ENCODE results near the gene DZIP3. TPM values are rescaled to one million over a fixed set of nuclear protein-coding genes. Genes with fewer than 3 reads are reported as not detected.

Gene DZIP3
- total and polyA plus RNA-seq, 10 of the 15 experiments (the other 5 are each of a cell fraction or from before 2014, with no cell fraction given): 4.3 to 15.6 (median 9.2) TPM

- H4K20me1 ChIP-seq (ENCODE audit: control insufficient read depth, insufficient read depth): no peaks in the 10 kb centered on the region
- TF ChIP-seq SREBF2 (IDR thresholded peaks at IDR 0.05; ENCODE audit: low read length) (no peak), PKNOX1 (IDR thresholded peaks at IDR 0.05) (no peak)
- H3K79me2 ChIP-seq (ENCODE audit: control insufficient read depth, insufficient read depth, low read length): no peaks in the 10 kb centered on the region
- intact Hi-C loops (cut with micrococcal nuclease; ENCODE audit: unreplicated experiment) (no loop called here), in situ Hi-C loops (cut with MboI) (no loop called here)
- ChIA-PET POLR2A (no interaction called here), RAD21 (ENCODE audit: unreplicated experiment) (interaction anchor here (1.9 kb wide), 1 partner anchor 14 kb away, joined by 6 read pairs; no protein-coding TSS in a partner anchor), CTCF (no interaction called here), SMC1A (ENCODE audit: uncharacterized antibody, unreplicated experiment) (interaction anchor here (1.0 to 1.1 kb wide), 3 partner anchors 15 to 32 kb away, joined by 3 to 4 read pairs (median 3); no protein-coding TSS in a partner anchor)
- no peaks in the 10 kb centered on the region for H3K9me3 ChIP-seq (replicated peaks; ENCODE audit: control insufficient read depth, insufficient read depth, low read length)
- H3K4me3 ChIP-seq: no peak overlapping the region
- DNase-seq (ENCODE audit: low read depth, low spot score) (no peak), ATAC-seq (no peak), FAIRE-seq (no peak)
- H3K36me3 ChIP-seq (ENCODE audit: control insufficient read depth in 2 of 2, insufficient read depth in 2 of 2, low read length in 1 of 2): peaks cover 0 to 5% of the 10 kb centered on the region in 2 experiments; a peak in 3 of 4 replicates
- 100% methylated on average over 1 of the region's 1 CpG for WGBS (ENCODE audit: insufficient coverage, insufficient replicate concordance, low lambda C conversion rate, missing lambda C conversion rate)
- no TSS peak for BruUV-seq (replicated peaks)
- no peak overlapping the region for H3K4me2 ChIP-seq (ENCODE audit: control insufficient read depth, insufficient read depth)
- no peaks in the 10 kb centered on the region for H3K4me1 ChIP-seq (ENCODE audit: control insufficient read depth, insufficient read depth, low read length)
- no peak overlapping the region for H2AFZ ChIP-seq (ENCODE audit: control insufficient read depth, low read depth, low read length)
- H3K27me3 ChIP-seq (replicated peaks in 1 of 2; ENCODE audit: control insufficient read depth in 2 of 2, insufficient read depth in 2 of 2, low read length in 1 of 2): no peaks in the 10 kb centered on the region
- no peak overlapping the region for H3K9ac ChIP-seq (ENCODE audit: control insufficient read depth, insufficient read depth, low read length)
- H3K27ac ChIP-seq (ENCODE audit: control insufficient read depth, insufficient read depth): no peak overlapping the region
Measured at GRCh38 chr3:108566599-108566998, 22.9 kb upstream of the DZIP3 start.

GRCh38 chr3:108569336-108569735, 20.2 kb upstream of the DZIP3 start:
- CTCF ChIA-PET: interaction anchor here (0.8 kb wide), 1 partner anchor 20 kb away, joined by 3 read pairs; the partner anchor contains the start of genes CIP2A and DZIP3
- BruUV-seq (replicated peaks): no TSS peak
- Histone ChIP-seq H3K4me2 (ENCODE audit: control insufficient read depth, insufficient read depth) (no peak overlapping the region), H3K9ac (ENCODE audit: control insufficient read depth, insufficient read depth, low read length) (no peak overlapping the region), H3K27me3 (replicated peaks in 1 of 2; ENCODE audit: control insufficient read depth in 2 of 2, insufficient read depth in 2 of 2, low read length in 1 of 2) (no peaks in the 10 kb centered on the region), H3K4me1 (ENCODE audit: control insufficient read depth, insufficient read depth, low read length) (no peaks in the 10 kb centered on the region), H2AFZ (ENCODE audit: control insufficient read depth, low read depth, low read length) (no peak overlapping the region), H3K4me3 (no peak overlapping the region), H3K79me2 (ENCODE audit: control insufficient read depth, insufficient read depth, low read length) (no peaks in the 10 kb centered on the region), H3K9me3 (replicated peaks; ENCODE audit: control insufficient read depth, insufficient read depth, low read length) (no peaks in the 10 kb centered on the region), H4K20me1 (ENCODE audit: control insufficient read depth, insufficient read depth) (no peaks in the 10 kb centered on the region), H3K27ac (ENCODE audit: control insufficient read depth, insufficient read depth) (no peak overlapping the region), H3K36me3 (ENCODE audit: control insufficient read depth in 2 of 2, insufficient read depth in 2 of 2, low read length in 1 of 2) (peaks cover under 1 to 5% of the 10 kb centered on the region in 2 experiments; a peak in 2 of 4 replicates)
- WGBS (ENCODE audit: insufficient coverage, insufficient replicate concordance, low lambda C conversion rate, missing lambda C conversion rate): 99% methylated on average over 4 of the region's 4 CpGs
- no peak for TF ChIP-seq POLR2AphosphoS2 (IDR thresholded peaks at IDR 0.05; ENCODE audit: low read depth, low read length)
- TF ChIP-seq MEF2B (IDR thresholded peaks at IDR 0.05; ENCODE audit: partially characterized antibody, poor library complexity, severe bottlenecking): no peak
- TF ChIP-seq ESRRA (IDR thresholded peaks at IDR 0.05; ENCODE audit: low read length): no peak
- TF ChIP-seq RFX5 (IDR thresholded peaks at IDR 0.05; ENCODE audit: low read depth, low read length): no peak
- TF ChIP-seq NR2C2 (IDR thresholded peaks at IDR 0.05; ENCODE audit: borderline replicate concordance, control insufficient read depth, insufficient read length, low read depth): no peak
- TF ChIP-seq HSF1 (IDR thresholded peaks at IDR 0.05; ENCODE audit: low read depth, low read length): no peak
- TF ChIP-seq CREM (IDR thresholded peaks at IDR 0.05; ENCODE audit: low read depth): no peak
- no peak for TF ChIP-seq ZBTB33 (IDR thresholded peaks at IDR 0.05)
- POLR2A ChIA-PET: no interaction called here
- no peak for FAIRE-seq
- RAD21 ChIA-PET (ENCODE audit: unreplicated experiment): no interaction called here
- SMC1A ChIA-PET (ENCODE audit: uncharacterized antibody, unreplicated experiment): no interaction called here
- intact Hi-C loops (cut with micrococcal nuclease; ENCODE audit: unreplicated experiment) (no loop called here), in situ Hi-C loops (cut with MboI) (no loop called here)
- no peak for DNase-seq (ENCODE audit: low read depth, low spot score)
- ATAC-seq: no peak
